ENCODE data around the gene BTBD7. TPM values are rescaled to one million over a fixed set of nuclear protein-coding genes. Genes with fewer than 3 reads are reported as not detected.
"Not testable (repeated sequence)": the region's sequence is repeated elsewhere in the genome, so short reads cannot be mapped to it uniquely, and the experiment has no call there.

BTBD7 gene
- total and polyA plus RNA-seq, 9 of the 15 experiments (the other 6 are each of a cell fraction or from before 2014, with no cell fraction given), result 2.5 to 12.9 (median 6.2) TPM

GRCh38 chr14:93354873-93355272, 22.0 kb upstream of the BTBD7 start:
- H3K9ac ChIP-seq (ENCODE audit: insufficient read depth in 1 of 2, low read depth in 2 of 2, low read length in 2 of 2); H3K9me1 ChIP-seq (ENCODE audit: control insufficient read depth, insufficient read depth, low read length); BruUV-seq (replicated peaks); H3K9me3 ChIP-seq (replicated peaks; ENCODE audit: control insufficient read depth, insufficient read depth, low read depth, low read length); H3K4me2 ChIP-seq (ENCODE audit: insufficient read depth, low read length); FAIRE-seq; H3K4me1 ChIP-seq (replicated peaks in 1 of 2; ENCODE audit: control insufficient read depth in 2 of 2, insufficient read depth in 2 of 2, low read length in 2 of 2); H3K27ac ChIP-seq (ENCODE audit: extremely low read depth, low read depth, low read length); H3K4me3 ChIP-seq; H4K20me1 ChIP-seq (replicated peaks; ENCODE audit: control insufficient read depth, insufficient read depth, low read length); H3K27me3 ChIP-seq (ENCODE audit: control insufficient read depth in 2 of 2, insufficient read depth in 2 of 2, low read length in 2 of 2); in situ Hi-C loops (cut with MboI); intact Hi-C loops (cut with micrococcal nuclease); H3K36me3 ChIP-seq (ENCODE audit: control insufficient read depth, insufficient read depth, low read length); H3K79me2 ChIP-seq (ENCODE audit: control insufficient read depth, insufficient read depth, low read length); TF ChIP-seq JUN (CRISPR knock-in tag; IDR thresholded peaks at IDR 0.05; ENCODE audit: borderline replicate concordance); CREB1 (CRISPR knock-in tag; IDR thresholded peaks at IDR 0.05); ATF1 (CRISPR knock-in tag; IDR thresholded peaks at IDR 0.05); ATF3 (CRISPR knock-in tag; conservative IDR thresholded peaks at IDR 0.05): not testable (repeated sequence)
- DNase-seq (ENCODE audit: extremely low read depth in 1 of 4, low spot score in 3 of 4) (peak in 1 of 4 experiments; percentile 47), ATAC-seq (peak; percentile 66)
- 10% methylated on average over 2 of the region's 6 CpGs for WGBS (ENCODE audit: insufficient coverage, low coverage, missing lambda C conversion rate)
- ChIA-PET CTCF (ENCODE audit: low intra/inter-chr PET ratio) (interaction anchor here (0.6 kb wide), 1 partner anchor 12 kb away, joined by 4 read pairs; no protein-coding TSS in a partner anchor), POLR2A (interaction anchor here (0.7 kb wide), 1 partner anchor 36 kb away, joined by 3 read pairs; no protein-coding TSS in a partner anchor)
- H2AFZ ChIP-seq (ENCODE audit: low read depth, low read length), result peak overlapping the region; percentile 44
- peak; percentile 84 for TF ChIP-seq FOSL1 (tag; conservative IDR thresholded peaks at IDR 0.05)
- peak; percentile 85 for TF ChIP-seq JUN (IDR thresholded peaks at IDR 0.05; ENCODE audit: borderline replicate concordance, low read depth, low read length)
- TF ChIP-seq JUNB (CRISPR knock-in tag; conservative IDR thresholded peaks at IDR 0.05), result peak; percentile 60
- peak; percentile 86 for TF ChIP-seq ZNF384 (IDR thresholded peaks at IDR 0.05; ENCODE audit: low read depth, low read length)
- TF ChIP-seq ATF7 (IDR thresholded peaks at IDR 0.05), result peak; percentile 98
- peak; percentile 88 for TF ChIP-seq JUND (IDR thresholded peaks at IDR 0.05; ENCODE audit: borderline replicate concordance, low read depth, low read length)
- TF ChIP-seq JUND (tag; IDR thresholded peaks at IDR 0.05; ENCODE audit: borderline replicate concordance, low read depth, low read length), result peak; percentile 88
- TF ChIP-seq CREM (IDR thresholded peaks at IDR 0.05; ENCODE audit: low read depth), result peak; percentile 71
- peak; percentile 21; the same call in 1 of the 2 replicates for TF ChIP-seq CREB1 (IDR thresholded peaks at IDR 0.05)
- peak; percentile 51 for TF ChIP-seq SMARCA4 (IDR thresholded peaks at IDR 0.05)
- TF ChIP-seq ATF1 (tag; IDR thresholded peaks at IDR 0.05), result peak; percentile 77
- peak; percentile 48 for TF ChIP-seq DPF2 (IDR thresholded peaks at IDR 0.05)
- TF ChIP-seq ATF3 (IDR thresholded peaks at IDR 0.05), result peak; percentile 98
- peak; percentile 46; the same call in 1 of the 2 replicates for TF ChIP-seq ARID1B (IDR thresholded peaks at IDR 0.05)

Measured in K562 (cell line).